Sigmoid colon (tissue), 4 donors: ENCODE measurements around the gene NELFB.

ENCODE experiments used
- EP300 ChIP-seq, 4 donors: sonication (generic); formaldehyde crosslinking; IDR thresholded peaks; one replicate each; pipeline ENCODE4 v1.6.1; 2017; ENCODE audit warnings: antibody characterized with exemption in 4 of 4
- POLR2AphosphoS5 ChIP-seq, 4 donors: sonication (generic); formaldehyde crosslinking; IDR thresholded peaks; one replicate each; pipeline ENCODE4 v1.6.1; 2017; ENCODE audit warnings: antibody characterized with exemption in 4 of 4

- TF ChIP-seq EP300 (IDR thresholded peaks at IDR 0.05) (no peak), POLR2AphosphoS5 (IDR thresholded peaks at IDR 0.05) (no peak)
Observed at GRCh38 chr9:137243626-137244485, 11.3 kb upstream of the NELFB start.
